A549 (cell line): ENCODE data around the gene SNX5. TPM values are rescaled to one million over a fixed set of nuclear protein-coding genes. Genes with fewer than 3 reads are reported as not detected.

Experiments
- ATAC-seq, 2 experiments: fragments of 200-7000 bp in 1 of 2; fragments of >200 bp in 1 of 2; cut with Nextera tagmentation in 1 of 2; cut with Tn5 transposase in 1 of 2; 3 replicates each; pipeline versions ENCODE4 v1.8.0 to v1.9.1; 2018 to 2020; ENCODE audit warnings: mild to moderate bottlenecking in 1 of 2, moderate library complexity in 1 of 2
- CTCF ChIA-PET: fragments of 300-600 bp; sonication (Branson Sonifier 250); formaldehyde crosslinking; extraction: SDS; loops from one replicate; lab custom pipeline; 2021; ENCODE audit warnings: antibody characterized with exemption, inconsistent platforms; lab: Yijun Ruan, JAX
- POLR2A ChIA-PET: fragments of 350-600 bp; formaldehyde crosslinking; extraction: SDS; loops from one replicate; lab custom pipeline; 2021; ENCODE audit warnings: antibody characterized with exemption, inconsistent platforms; lab: Yijun Ruan, JAX
- DNase-seq, 2 experiments: peaks; one replicate each; pipeline versions ENCODE4 v3.0.0 to v3.0.0-alpha.2; 2011 to 2016; ENCODE audit warnings: low read depth in 1 of 2, low spot score in 1 of 2
- FAIRE-seq: peaks from 2 replicates; lab custom pipeline; 2011; peaks lifted over from hg19 to GRCh38; lab: Jason Lieb, UNC
- H3K27ac ChIP-seq, 2 experiments: fragments of >200 bp; sonication (Bioruptor Twin); formaldehyde crosslinking; 3 replicates each; pipeline ENCODE4 v1.5.1; 2016 to 2017
- H3K4me1 ChIP-seq: fragments of >200 bp; sonication (Bioruptor Twin); formaldehyde crosslinking; 3 replicates; pipeline ENCODE4 v1.6.1; 2016
- H3K4me2 ChIP-seq: fragments of >200 bp; sonication (Bioruptor Twin); formaldehyde crosslinking; 3 replicates; pipeline ENCODE4 v1.6.1; 2016
- H3K4me3 ChIP-seq: fragments of >200 bp; sonication (Bioruptor Twin); formaldehyde crosslinking; 3 replicates; pipeline ENCODE4 v1.5.1; 2016
- H3K9me3 ChIP-seq: fragments of >200 bp; sonication (Bioruptor Twin); formaldehyde crosslinking; 3 replicates; pipeline ENCODE4 v1.6.1; 2016
- CEBPB ChIP-seq, 2 experiments: fragments of >200 bp in 1 of 2; sonication (Bioruptor Twin) in 1 of 2; formaldehyde crosslinking in 1 of 2; IDR thresholded peaks; 2 replicates each; pipeline ENCODE4 v1.6.1; 2012 to 2016
- E2F6 ChIP-seq: IDR thresholded peaks from 2 replicates; pipeline ENCODE4 v1.6.1; 2012; ENCODE audit warnings: low read depth, borderline replicate concordance
- EHMT2 ChIP-seq: fragments of 200-600 bp; sonication (generic); IDR thresholded peaks from 2 replicates; pipeline ENCODE4 v1.6.1; 2016; ENCODE audit warnings: antibody characterized with exemption, low read depth, mild to moderate bottlenecking, moderate library complexity
- FOSB ChIP-seq: fragments of 250-450 bp; sonication (Bioruptor Pico); IDR thresholded peaks from 2 replicates; pipeline ENCODE4 v1.5.0; 2020; ENCODE audit warnings: mild to moderate bottlenecking, moderate library complexity
- FOXS1 ChIP-seq: fragments of 250-450 bp; sonication (Bioruptor Pico); IDR thresholded peaks from 2 replicates; pipeline ENCODE4 v1.5.0; 2020; ENCODE audit warnings: mild to moderate bottlenecking, moderate library complexity
- HMGXB4 ChIP-seq: fragments of 250-450 bp; sonication (Bioruptor Pico); IDR thresholded peaks from 2 replicates; pipeline ENCODE4 v1.5.0; 2021; ENCODE audit warnings: mild to moderate bottlenecking, moderate library complexity, borderline replicate concordance
- JUN ChIP-seq, 2 experiments: fragments of >200 bp; sonication (Bioruptor Twin); formaldehyde crosslinking; IDR thresholded peaks; 2 replicates in 1 of 2; 3 replicates in 1 of 2; pipeline ENCODE4 v1.6.1; 2016 to 2017
- MAFK ChIP-seq: fragments of 450-650 bp; IDR thresholded peaks from 2 replicates; pipeline ENCODE4 v1.6.1; 2014; ENCODE audit not compliant: partially characterized antibody
- NR3C1 ChIP-seq: fragments of >200 bp; sonication (Bioruptor Twin); formaldehyde crosslinking; IDR thresholded peaks from 3 replicates; pipeline ENCODE4 v1.6.1; 2017
- PBX3 ChIP-seq: IDR thresholded peaks from 2 replicates; pipeline ENCODE4 v1.6.1; 2012
- POLR2A ChIP-seq: IDR thresholded peaks from 2 replicates; pipeline ENCODE4 v1.6.1; 2012; ENCODE audit warnings: mild to moderate bottlenecking, low read length
- RAD21 ChIP-seq, 2 experiments: fragments of >200 bp in 1 of 2; sonication (Bioruptor Twin) in 1 of 2; formaldehyde crosslinking in 1 of 2; IDR thresholded peaks in 1 of 2; conservative IDR thresholded peaks in 1 of 2; 2 replicates in 1 of 2; 3 replicates in 1 of 2; pipeline ENCODE4 v1.6.1; 2012 to 2018; ENCODE audit warnings: inconsistent platforms in 1 of 2
- RARB ChIP-seq: fragments of 250-450 bp; sonication (Bioruptor Pico); IDR thresholded peaks from 2 replicates; pipeline ENCODE4 v1.8.0; 2021; ENCODE audit warnings: mild to moderate bottlenecking, moderate library complexity
- RNF2 ChIP-seq: fragments of 200-600 bp; sonication (generic); IDR thresholded peaks from 2 replicates; pipeline ENCODE4 v1.6.1; 2016; ENCODE audit warnings: low read depth, mild to moderate bottlenecking, antibody characterized with exemption, moderate library complexity, borderline replicate concordance
- SREBF2 ChIP-seq: fragments of 450-650 bp; IDR thresholded peaks from 2 replicates; pipeline ENCODE4 v1.6.1; 2014; ENCODE audit warnings: mild to moderate bottlenecking, moderate library complexity
- ZNF302 ChIP-seq: fragments of 250-450 bp; sonication (Bioruptor Pico); IDR thresholded peaks from 2 replicates; pipeline ENCODE4 v1.9.0; 2021; ENCODE audit warnings: inconsistent platforms, mild to moderate bottlenecking, moderate library complexity
- WGBS: methylation state at CpG from one replicate; pipeline ENCODE4 v1.1.6; 2017; ENCODE audit errors: missing lambda C conversion rate; 5-methylcytosine and 5-hydroxymethylcytosine counted together
- polyA plus RNA-seq, 4 experiments: library from polyadenylated mRNA; depleted of rRNA in 3 of 4; stranded (reverse); fragments of >200 nt; fragmentation: RNase III in 1 of 4; extraction: RNeasy Plus Mini Kit Qiagen cat#74134 plus additional on column Dnase treatment in 1 of 4; gene quantifications; 2 replicates in 3 of 4; 3 replicates in 1 of 4; pipeline ENCODE4 v1.2.3, GENCODE V29; 2011 to 2017

The SNX5 gene
- polyA plus RNA-seq, 2 of the 4 experiments (the other 2 are of a cell fraction): 225 to 342 TPM

- DNase-seq (no peak), ATAC-seq (no peak), FAIRE-seq (no peak)
- WGBS: 89% methylated on average over 3 of the region's 3 CpGs
- CTCF ChIA-PET: interaction anchor here (1.0 to 2.0 kb wide), 4 partner anchors 8 to 255 kb away, joined by 3 to 5 read pairs (median 4); partner anchors contain the start of gene SNX5
- POLR2A ChIA-PET: no interaction called here
- Histone ChIP-seq H3K4me3 (no peak overlapping the region), H3K27ac (no peak overlapping the region), H3K4me2 (no peak overlapping the region), H3K4me1 (no peaks in the 10 kb centered on the region; the same call in 2 of the 3 replicates), H3K9me3 (0 out of 3 replicates have a peak, but pooled peaks cover 6% of the 10 kb centered on the region)
- no peak for TF ChIP-seq RARB (CRISPR knock-in tag)
- TF ChIP-seq SREBF2: no peak
- TF ChIP-seq ZNF302 (CRISPR knock-in tag): no peak
- TF ChIP-seq POLR2A: no peak
- no peak for TF ChIP-seq HMGXB4 (CRISPR knock-in tag)
- no peak for TF ChIP-seq EHMT2
- TF ChIP-seq NR3C1: no peak
- no peak for TF ChIP-seq CEBPB (IDR thresholded peaks at IDR 0.05)
- TF ChIP-seq JUN (IDR thresholded peaks at IDR 0.05): no peak
- no peak for TF ChIP-seq RNF2
- TF ChIP-seq RAD21 (conservative IDR thresholded peaks at IDR 0.05 in 1 of 2, IDR thresholded peaks at IDR 0.05 in 1 of 2): no peak
- TF ChIP-seq FOSB: no peak
Observed at GRCh38 chr20:17935186-17935585, 33.4 kb downstream of the SNX5 start.

- no peak overlapping the region for H3K27ac ChIP-seq
- peak; percentile 51 for TF ChIP-seq MAFK
- TF ChIP-seq E2F6: no peak
- no peak overlapping the region for H3K4me2 ChIP-seq
- no peak overlapping the region for H3K4me3 ChIP-seq
- FAIRE-seq (no peak), DNase-seq (no peak), ATAC-seq (no peak)
- WGBS: 83% methylated on average over 16 of the region's 16 CpGs
- H3K4me1 ChIP-seq: no peaks in the 10 kb centered on the region; the same call in 2 of the 3 replicates
- ChIA-PET POLR2A (no interaction called here), CTCF (interaction anchor here (1.4 to 2.0 kb wide), 3 partner anchors 8 to 285 kb away, joined by 3 to 5 read pairs (median 4); no protein-coding TSS in a partner anchor)
- 0 out of 3 replicates have a peak, but pooled peaks cover 6% of the 10 kb centered on the region for H3K9me3 ChIP-seq
Observed at GRCh38 chr20:17934141-17934862, 34.3 kb downstream of the SNX5 start.

- POLR2A ChIA-PET: no interaction called here
- CTCF ChIA-PET: interaction anchor here (1.5 to 2.0 kb wide), 2 partner anchors 12 to 284 kb away, joined by 3 to 5 read pairs; no protein-coding TSS in a partner anchor
- Histone ChIP-seq H3K4me3 (no peak overlapping the region), H3K9me3 (0 out of 3 replicates have a peak, but pooled peaks cover 6% of the 10 kb centered on the region), H3K4me1 (no peaks in the 10 kb centered on the region; the same call in 2 of the 3 replicates), H3K27ac (no peak overlapping the region), H3K4me2 (no peak overlapping the region)
- TF ChIP-seq E2F6 (no peak), FOXS1 (CRISPR knock-in tag) (no peak), PBX3 (no peak)
- ATAC-seq (no peak), DNase-seq (no peak), FAIRE-seq (no peak)
- WGBS: 85% methylated on average over 5 of the region's 5 CpGs
Observed at GRCh38 chr20:17933711-17934110, 34.9 kb downstream of the SNX5 start.
